ENCODE results near the gene MADD.
A peak's percentile ranks its signal among the peaks of the same experiment; 100 is the strongest.

DNA sequence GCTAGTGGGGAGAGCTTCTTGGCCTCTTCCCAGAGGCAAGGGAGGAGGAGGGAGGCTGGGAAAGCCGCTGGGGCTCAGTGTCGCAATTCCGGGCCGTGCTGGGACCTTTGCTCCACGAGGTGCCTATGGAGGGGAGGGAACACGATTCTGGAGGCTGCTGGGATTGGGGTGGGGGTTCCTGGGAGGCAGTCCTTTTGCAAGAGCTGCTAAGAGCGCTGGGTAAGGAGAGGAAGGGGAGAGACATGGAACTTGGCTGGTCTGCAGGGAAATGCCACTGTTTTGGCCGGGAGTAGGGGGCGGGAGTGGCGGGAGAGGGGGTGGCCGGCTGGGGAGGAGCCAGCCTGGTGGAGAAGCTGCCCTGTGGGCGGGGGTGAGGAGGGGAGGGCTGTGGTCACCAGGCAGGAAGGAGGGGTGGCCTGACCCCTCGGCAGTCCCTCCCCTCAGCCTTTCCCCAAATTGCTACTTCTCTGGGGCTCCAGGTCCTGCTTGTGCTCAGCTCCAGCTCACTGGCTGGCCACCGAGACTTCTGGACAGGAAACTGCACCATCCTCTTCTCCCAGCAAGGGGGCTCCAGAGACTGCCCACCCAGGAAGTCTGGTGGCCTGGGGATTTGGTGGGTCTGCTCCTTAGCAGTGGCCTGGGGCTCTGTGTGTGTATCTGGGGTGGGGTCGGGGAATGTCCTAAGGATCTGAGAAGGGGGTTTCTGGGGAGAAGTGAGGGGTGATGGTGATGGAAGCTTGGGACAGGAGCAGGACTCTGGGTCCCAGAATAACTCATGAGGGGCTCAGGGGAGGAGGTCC is 12.2 kb upstream of the MADD start, which contains the start of gene NR1H3:
- TF ChIP-seq, protein P1, sequence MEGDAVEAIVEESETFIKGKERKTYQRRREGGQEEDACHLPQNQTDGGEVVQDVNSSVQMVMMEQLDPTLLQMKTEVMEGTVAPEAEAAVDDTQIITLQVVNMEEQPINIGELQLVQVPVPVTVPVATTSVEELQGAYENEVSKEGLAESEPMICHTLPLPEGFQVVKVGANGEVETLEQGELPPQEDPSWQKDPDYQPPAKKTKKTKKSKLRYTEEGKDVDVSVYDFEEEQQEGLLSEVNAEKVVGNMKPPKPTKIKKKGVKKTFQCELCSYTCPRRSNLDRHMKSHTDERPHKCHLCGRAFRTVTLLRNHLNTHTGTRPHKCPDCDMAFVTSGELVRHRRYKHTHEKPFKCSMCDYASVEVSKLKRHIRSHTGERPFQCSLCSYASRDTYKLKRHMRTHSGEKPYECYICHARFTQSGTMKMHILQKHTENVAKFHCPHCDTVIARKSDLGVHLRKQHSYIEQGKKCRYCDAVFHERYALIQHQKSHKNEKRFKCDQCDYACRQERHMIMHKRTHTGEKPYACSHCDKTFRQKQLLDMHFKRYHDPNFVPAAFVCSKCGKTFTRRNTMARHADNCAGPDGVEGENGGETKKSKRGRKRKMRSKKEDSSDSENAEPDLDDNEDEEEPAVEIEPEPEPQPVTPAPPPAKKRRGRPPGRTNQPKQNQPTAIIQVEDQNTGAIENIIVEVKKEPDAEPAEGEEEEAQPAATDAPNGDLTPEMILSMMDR (IDR thresholded peaks at IDR 0.05), result peak in 4 of 6 experiments; percentile 46 to 70 (median 56)
- TF ChIP-seq POLR2A (IDR thresholded peaks at IDR 0.05), result no peak
